ENCODE measurements around the gene TFAP2A. TPM values are rescaled to one million over a fixed set of nuclear protein-coding genes. Genes with fewer than 3 reads are reported as not detected.

The TFAP2A gene
- total RNA-seq (not detected), polyA plus RNA-seq (not detected)

- H3K27ac Mint-ChIP-seq = peak within 1 kb of the TSS in 5 of 7 donors; percentile 13 to 90 (median 81)
- DNase-seq = no peak
- CTCF ChIA-PET (ENCODE audit: partially characterized antibody) = no interaction called here
- peaks cover 0 to 31% of the 10 kb centered on the region in 2 donors for H3K36me3 Mint-ChIP-seq
- peak within 1 kb of the TSS; percentile 64 to 89 (median 82) for H3K4me3 Mint-ChIP-seq
- Histone ChIP-seq H3K27me3 (ENCODE audit: insufficient read depth, low read length) (peaks cover 65% of the 10 kb centered on the region), H3K4me1 (ENCODE audit: insufficient read depth, low read length) (peaks cover 40% of the 10 kb centered on the region), H3K9me3 (ENCODE audit: control insufficient read depth in 1 of 2, low read length in 2 of 2) (no peaks in the 10 kb centered on the region), H3K27ac (ENCODE audit: low read depth, low read length) (no peak within 1 kb of the TSS), H3K36me3 (ENCODE audit: insufficient read depth, low read length) (no peaks in the 10 kb centered on the region), H3K4me3 (ENCODE audit: low read length in 2 of 2) (no peak within 1 kb of the TSS)
- H3K9me3 Mint-ChIP-seq = peaks cover 0 to 54% (median 37%) of the 10 kb centered on the region in 8 donors
- H3K27me3 Mint-ChIP-seq = peaks cover 60 to 70% of the 10 kb centered on the region in 2 donors
- intact Hi-C loops (cut with micrococcal nuclease) = no loop called here
- H3K4me1 Mint-ChIP-seq = peaks cover 21 to 60% (median 36%) of the 10 kb centered on the region in 4 donors
- POLR2A ChIA-PET (ENCODE audit: partially characterized antibody) = no interaction called here
These were observed at the start of gene TFAP2A for GRCh38 chr6:10414756-10415616. TFAP2A (minus strand) TSS chr6:10415074; CDS start chr6:10414991, 83 bp downstream.

- Mint-ChIP-seq H3K27ac (no peak overlapping the region), H3K36me3 (no peaks in the 10 kb centered on the region), H3K4me1 (no peaks in the 10 kb centered on the region), H3K9me3 (peaks cover 0 to 1% (median 0%) of the 10 kb centered on the region in 8 donors), H3K27me3 (peaks cover 9 to 28% of the 10 kb centered on the region in 2 donors), H3K4me3 (no peak overlapping the region)
- H3K27ac ChIP-seq (ENCODE audit: low read depth, low read length) = no peak overlapping the region
- ChIA-PET POLR2A (ENCODE audit: partially characterized antibody) (no interaction called here), CTCF (ENCODE audit: partially characterized antibody) (interaction anchor here (2.9 kb wide), 1 partner anchor 15 kb away, joined by 12 read pairs; no protein-coding TSS in a partner anchor)
- H3K27me3 ChIP-seq (ENCODE audit: insufficient read depth, low read length) = no peaks in the 10 kb centered on the region
- H3K9me3 ChIP-seq (ENCODE audit: control insufficient read depth in 1 of 2, low read length in 2 of 2) = no peaks in the 10 kb centered on the region
- H3K36me3 ChIP-seq (ENCODE audit: insufficient read depth, low read length) = no peaks in the 10 kb centered on the region
- no peak overlapping the region for H3K4me3 ChIP-seq (ENCODE audit: low read length in 2 of 2)
- DNase-seq = no peak
- intact Hi-C loops (cut with micrococcal nuclease) = no loop called here
- H3K4me1 ChIP-seq (ENCODE audit: insufficient read depth, low read length) = no peaks in the 10 kb centered on the region
These were observed 48.9 kb upstream of the TFAP2A start for GRCh38 chr6:10463491-10464481.

- Mint-ChIP-seq H3K27ac (no peak overlapping the region), H3K4me1 (no peaks in the 10 kb centered on the region), H3K4me3 (no peak overlapping the region), H3K36me3 (no peaks in the 10 kb centered on the region), H3K27me3 (peaks cover 9 to 30% of the 10 kb centered on the region in 2 donors), H3K9me3 (peaks cover 0 to 2% (median 0%) of the 10 kb centered on the region in 8 donors)
- Histone ChIP-seq H3K4me1 (ENCODE audit: insufficient read depth, low read length) (no peaks in the 10 kb centered on the region), H3K9me3 (ENCODE audit: control insufficient read depth in 1 of 2, low read length in 2 of 2) (no peaks in the 10 kb centered on the region), H3K27me3 (ENCODE audit: insufficient read depth, low read length) (no peaks in the 10 kb centered on the region), H3K36me3 (ENCODE audit: insufficient read depth, low read length) (no peaks in the 10 kb centered on the region), H3K4me3 (ENCODE audit: low read length in 2 of 2) (no peak overlapping the region), H3K27ac (ENCODE audit: low read depth, low read length) (no peak overlapping the region)
- DNase-seq = no peak
- intact Hi-C loops (cut with micrococcal nuclease) = no loop called here
- ChIA-PET CTCF (ENCODE audit: partially characterized antibody) (no interaction called here), POLR2A (ENCODE audit: partially characterized antibody) (no interaction called here)
These were observed 48.2 kb upstream of the TFAP2A start for GRCh38 chr6:10463040-10463439.

- Histone ChIP-seq H3K9me3 (ENCODE audit: control insufficient read depth in 1 of 2, low read length in 2 of 2) (no peaks in the 10 kb centered on the region), H3K27ac (ENCODE audit: low read depth, low read length) (no peak overlapping the region), H3K4me3 (ENCODE audit: low read length in 2 of 2) (no peak overlapping the region), H3K27me3 (ENCODE audit: insufficient read depth, low read length) (no peaks in the 10 kb centered on the region), H3K4me1 (ENCODE audit: insufficient read depth, low read length) (no peaks in the 10 kb centered on the region), H3K36me3 (ENCODE audit: insufficient read depth, low read length) (no peaks in the 10 kb centered on the region)
- intact Hi-C loops (cut with micrococcal nuclease) = no loop called here
- no peaks in the 10 kb centered on the region for H3K4me1 Mint-ChIP-seq
- peaks cover 12 to 30% of the 10 kb centered on the region in 2 donors for H3K27me3 Mint-ChIP-seq
- H3K4me3 Mint-ChIP-seq = no peak overlapping the region
- no peaks in the 10 kb centered on the region for H3K36me3 Mint-ChIP-seq
- POLR2A ChIA-PET (ENCODE audit: partially characterized antibody) = no interaction called here
- CTCF ChIA-PET (ENCODE audit: partially characterized antibody) = no interaction called here
- no peak overlapping the region for H3K27ac Mint-ChIP-seq
- peaks cover 0 to 6% (median 0%) of the 10 kb centered on the region in 8 donors for H3K9me3 Mint-ChIP-seq
- DNase-seq = no peak
These were observed 47.0 kb upstream of the TFAP2A start for GRCh38 chr6:10461850-10462249.

- peaks cover 0 to 6% (median 0%) of the 10 kb centered on the region in 8 donors for H3K9me3 Mint-ChIP-seq
- no peaks in the 10 kb centered on the region for H3K4me1 Mint-ChIP-seq
- Histone ChIP-seq H3K4me1 (ENCODE audit: insufficient read depth, low read length) (no peaks in the 10 kb centered on the region), H3K4me3 (ENCODE audit: low read length in 2 of 2) (no peak overlapping the region), H3K27me3 (ENCODE audit: insufficient read depth, low read length) (no peaks in the 10 kb centered on the region), H3K9me3 (ENCODE audit: control insufficient read depth in 1 of 2, low read length in 2 of 2) (no peaks in the 10 kb centered on the region), H3K27ac (ENCODE audit: low read depth, low read length) (no peak overlapping the region), H3K36me3 (ENCODE audit: insufficient read depth, low read length) (no peaks in the 10 kb centered on the region)
- CTCF ChIA-PET (ENCODE audit: partially characterized antibody) = no interaction called here
- no peak overlapping the region for H3K4me3 Mint-ChIP-seq
- H3K36me3 Mint-ChIP-seq = no peaks in the 10 kb centered on the region
- POLR2A ChIA-PET (ENCODE audit: partially characterized antibody) = no interaction called here
- no peak for DNase-seq
- no peak overlapping the region for H3K27ac Mint-ChIP-seq
- intact Hi-C loops (cut with micrococcal nuclease) = no loop called here
- peaks cover 13 to 25% of the 10 kb centered on the region in 2 donors for H3K27me3 Mint-ChIP-seq
These were observed 45.2 kb upstream of the TFAP2A start for GRCh38 chr6:10460096-10460495.

- Histone ChIP-seq H3K27me3 (ENCODE audit: insufficient read depth, low read length) (no peaks in the 10 kb centered on the region), H3K4me3 (ENCODE audit: low read length in 2 of 2) (no peak overlapping the region), H3K9me3 (ENCODE audit: control insufficient read depth in 1 of 2, low read length in 2 of 2) (no peaks in the 10 kb centered on the region), H3K36me3 (ENCODE audit: insufficient read depth, low read length) (no peaks in the 10 kb centered on the region), H3K27ac (ENCODE audit: low read depth, low read length) (no peak overlapping the region), H3K4me1 (ENCODE audit: insufficient read depth, low read length) (no peaks in the 10 kb centered on the region)
- peaks cover 15 to 26% of the 10 kb centered on the region in 2 donors for H3K27me3 Mint-ChIP-seq
- intact Hi-C loops (cut with micrococcal nuclease) = no loop called here
- no peak for DNase-seq
- ChIA-PET CTCF (ENCODE audit: partially characterized antibody) (no interaction called here), POLR2A (ENCODE audit: partially characterized antibody) (no interaction called here)
- no peak overlapping the region for H3K4me3 Mint-ChIP-seq
- no peaks in the 10 kb centered on the region for H3K36me3 Mint-ChIP-seq
- H3K9me3 Mint-ChIP-seq = peaks cover 0 to 6% (median 0%) of the 10 kb centered on the region in 8 donors
- H3K27ac Mint-ChIP-seq = no peak overlapping the region
- H3K4me1 Mint-ChIP-seq = no peaks in the 10 kb centered on the region
These were observed 43.4 kb upstream of the TFAP2A start for GRCh38 chr6:10458287-10458686.

- ChIA-PET CTCF (ENCODE audit: partially characterized antibody) (no interaction called here), POLR2A (ENCODE audit: partially characterized antibody) (no interaction called here)
- Mint-ChIP-seq H3K27me3 (peaks cover 9 to 13% of the 10 kb centered on the region in 2 donors), H3K9me3 (peaks cover 0 to 6% (median 0%) of the 10 kb centered on the region in 8 donors), H3K4me3 (no peak overlapping the region), H3K4me1 (no peaks in the 10 kb centered on the region), H3K27ac (no peak overlapping the region), H3K36me3 (no peaks in the 10 kb centered on the region)
- Histone ChIP-seq H3K4me3 (ENCODE audit: low read length in 2 of 2) (no peak overlapping the region), H3K27ac (ENCODE audit: low read depth, low read length) (no peak overlapping the region), H3K36me3 (ENCODE audit: insufficient read depth, low read length) (no peaks in the 10 kb centered on the region), H3K4me1 (ENCODE audit: insufficient read depth, low read length) (no peaks in the 10 kb centered on the region), H3K27me3 (ENCODE audit: insufficient read depth, low read length) (no peaks in the 10 kb centered on the region), H3K9me3 (ENCODE audit: control insufficient read depth in 1 of 2, low read length in 2 of 2) (no peaks in the 10 kb centered on the region)
- intact Hi-C loops (cut with micrococcal nuclease) = no loop called here
- DNase-seq = no peak
These were observed 38.7 kb upstream of the TFAP2A start for GRCh38 chr6:10453596-10453995.

All from CD4-positive, alpha-beta memory T cell (primary cell).